ENCODE results near the gene ZFPM1.
"Not testable (repeated sequence)": the region's sequence is repeated elsewhere in the genome, so short reads cannot be mapped to it uniquely, and the experiment has no call there.

Gene ZFPM1

DNA sequence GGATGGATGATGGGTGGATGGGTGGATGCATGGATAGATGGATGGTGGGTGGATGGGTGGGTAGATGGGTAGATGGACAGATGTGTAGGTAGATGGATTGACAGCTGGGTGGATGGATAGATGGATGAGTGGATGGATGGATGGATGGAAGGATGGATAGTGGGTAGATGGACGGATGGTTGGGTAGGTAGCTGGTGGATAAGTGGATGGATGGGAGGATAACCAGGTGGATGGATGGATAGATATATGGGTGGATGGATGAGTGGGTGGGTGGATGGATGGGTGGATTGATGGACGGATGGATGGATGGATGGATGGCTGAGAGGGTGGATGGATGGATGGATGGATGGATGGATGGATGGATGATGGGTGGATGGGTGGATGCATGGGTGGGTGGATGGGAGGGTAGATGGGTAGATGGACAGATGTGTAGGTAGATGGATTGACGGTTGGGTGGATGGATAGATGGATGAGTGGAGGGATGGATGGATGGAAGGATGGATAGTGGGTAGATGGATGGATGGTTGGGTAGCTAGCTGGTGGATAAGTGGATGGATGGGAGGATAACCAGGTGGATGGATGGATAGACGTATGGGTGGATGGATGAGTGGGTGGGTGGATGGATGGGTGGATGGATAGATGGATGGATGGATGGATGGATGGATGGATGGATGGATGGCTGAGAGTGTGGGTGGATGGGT is 65.5 kb downstream of the ZFPM1 start:
- not testable (repeated sequence) for DNase-seq

DNA sequence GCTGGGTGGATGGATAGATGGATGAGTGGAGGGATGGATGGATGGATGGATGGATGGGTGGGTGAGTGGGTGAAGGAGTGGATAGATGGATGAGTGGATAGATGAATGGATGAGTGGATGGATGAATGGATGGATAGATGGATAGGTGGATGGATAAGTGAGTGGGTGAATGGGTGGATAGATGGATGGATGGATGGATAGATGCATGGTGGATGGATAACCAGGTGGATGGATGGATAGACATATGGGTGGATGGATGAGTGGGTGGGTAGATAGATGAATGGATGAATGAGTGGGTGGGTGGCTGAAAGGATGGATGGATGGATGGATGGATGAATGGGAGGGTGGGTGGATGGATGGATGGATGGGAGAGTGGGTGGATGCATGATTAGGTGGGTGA is 66.2 kb downstream of the ZFPM1 start:
- DNase-seq, result no peak

DNA sequence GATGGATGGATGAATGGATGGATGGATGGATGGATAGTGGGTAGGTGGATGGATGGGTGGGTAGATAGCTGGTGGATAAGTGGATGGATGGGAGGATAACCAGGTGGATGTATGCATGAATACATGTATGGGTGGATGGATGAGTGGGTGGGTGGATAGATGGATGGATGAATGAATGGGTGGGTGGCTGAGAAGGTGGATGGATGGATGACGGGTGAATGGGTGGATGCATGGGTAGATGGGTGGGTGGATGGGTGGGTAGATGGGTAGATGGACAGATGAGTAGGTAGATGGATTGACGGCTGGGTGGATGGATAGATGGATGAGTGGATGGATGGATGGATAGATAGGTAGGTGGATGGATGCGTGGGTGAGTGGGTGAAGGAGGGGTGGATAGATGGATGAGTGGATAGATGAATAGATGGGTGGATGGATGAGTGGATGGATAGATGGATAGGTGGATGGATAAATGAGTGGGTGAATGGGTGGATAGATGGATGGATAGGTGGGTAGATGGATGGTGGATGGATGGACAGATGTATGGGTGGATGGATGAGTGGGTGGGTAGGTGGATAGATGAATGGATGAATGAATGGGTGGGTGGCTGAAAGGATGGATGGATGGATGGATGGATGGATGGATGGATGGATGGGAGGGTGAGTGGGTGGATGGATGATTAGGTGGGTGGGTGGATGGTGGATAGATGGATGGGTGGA is 67.0 kb downstream of the ZFPM1 start:
- no peak for DNase-seq

DNA sequence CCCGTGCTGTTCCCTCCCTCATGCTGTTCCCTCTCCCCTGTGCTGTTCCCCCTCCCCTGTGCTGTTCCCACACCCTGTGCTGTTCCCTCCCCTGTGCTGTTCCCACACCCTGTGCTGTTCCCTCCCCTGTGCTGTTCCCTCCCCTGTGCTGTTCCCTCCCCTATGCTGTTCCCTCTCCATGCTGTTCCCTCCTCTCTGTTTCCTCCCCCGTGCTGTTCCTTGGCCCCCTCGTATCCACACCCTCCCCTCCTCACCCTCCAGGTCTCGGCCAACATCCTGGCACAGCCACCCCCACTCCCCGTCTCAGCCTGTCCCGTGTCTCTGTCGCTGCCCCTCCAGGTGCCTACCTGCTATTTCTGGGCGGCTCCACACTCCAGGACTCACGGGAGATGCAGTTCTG is 68.6 kb downstream of the ZFPM1 start:
- no peak for DNase-seq

DNA sequence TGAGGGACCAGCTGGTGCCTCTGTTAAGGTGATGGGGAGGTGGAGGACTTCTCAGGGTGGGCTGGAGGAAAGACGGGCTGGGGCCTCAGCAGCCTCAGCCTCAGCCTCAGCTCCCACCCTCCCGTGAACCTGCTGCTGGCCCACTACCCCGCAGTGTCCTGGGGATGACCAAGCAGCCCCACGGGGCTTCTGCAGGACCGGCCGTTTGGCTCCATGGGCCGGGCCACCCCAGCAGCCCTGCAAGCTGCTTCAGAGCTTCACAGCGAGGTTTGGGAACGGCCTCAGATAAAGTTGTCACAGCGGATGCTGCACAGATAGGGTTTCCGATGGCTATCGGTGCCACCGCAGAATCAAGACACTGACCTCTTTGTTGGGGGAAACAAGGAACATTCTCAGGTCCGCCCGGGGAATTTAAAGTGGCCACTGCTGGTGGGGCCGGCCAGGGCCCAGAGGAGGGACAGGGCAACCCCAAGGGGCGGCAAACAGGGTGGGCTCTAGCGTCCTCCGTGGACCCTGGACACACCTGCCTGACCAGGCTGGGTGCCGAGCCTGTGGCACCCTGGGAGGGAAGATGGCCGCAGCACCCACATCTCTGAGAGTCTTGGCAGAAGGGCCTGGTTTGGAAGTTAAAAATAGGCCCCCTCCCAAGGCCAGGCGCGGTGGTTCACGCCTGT is 69.3 kb downstream of the ZFPM1 start:
- DNase-seq, result no peak

DNA sequence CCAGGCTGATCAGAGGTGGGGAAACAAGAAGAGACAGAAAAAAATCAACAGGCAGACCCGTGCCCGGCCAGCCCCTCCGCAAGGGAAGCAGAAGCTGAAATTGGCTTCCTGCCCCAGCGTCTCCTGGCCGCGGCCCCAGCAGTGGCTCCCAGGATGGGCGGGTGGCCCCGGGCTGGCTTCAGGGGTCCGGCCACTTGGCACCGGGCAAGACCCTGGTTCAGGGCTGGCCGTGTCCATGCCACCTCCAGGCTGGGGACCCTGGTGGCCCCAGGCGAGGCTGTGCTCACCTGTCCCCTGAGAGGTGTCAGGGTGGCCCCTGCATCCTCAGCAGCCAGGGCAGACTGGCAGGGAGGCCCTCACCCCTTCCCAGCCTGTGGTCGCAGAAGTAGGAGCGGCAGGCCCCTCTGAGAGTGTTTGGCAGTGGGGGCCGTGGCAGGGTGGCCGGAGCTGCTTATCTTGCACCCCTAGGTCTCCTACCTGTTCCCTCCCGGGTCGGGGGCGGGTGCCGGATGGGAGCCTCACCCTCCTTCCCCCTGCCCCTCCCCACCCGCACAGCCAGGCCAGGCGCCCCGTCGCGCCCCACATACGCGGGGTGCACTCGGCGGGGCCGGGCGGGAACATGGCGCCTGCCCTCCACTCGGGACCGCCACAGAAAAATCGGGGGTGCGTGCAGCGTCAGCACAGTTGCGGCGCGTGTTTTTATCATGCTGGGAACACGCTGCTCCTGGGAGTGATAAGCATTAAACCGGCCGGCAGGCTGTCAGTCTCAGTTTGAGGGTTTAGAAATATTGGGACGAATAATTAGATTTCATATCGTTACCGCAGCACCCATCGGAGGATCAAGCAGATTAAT is 70.5 kb downstream of the ZFPM1 start:
- DNase-seq, result no peak

DNA sequence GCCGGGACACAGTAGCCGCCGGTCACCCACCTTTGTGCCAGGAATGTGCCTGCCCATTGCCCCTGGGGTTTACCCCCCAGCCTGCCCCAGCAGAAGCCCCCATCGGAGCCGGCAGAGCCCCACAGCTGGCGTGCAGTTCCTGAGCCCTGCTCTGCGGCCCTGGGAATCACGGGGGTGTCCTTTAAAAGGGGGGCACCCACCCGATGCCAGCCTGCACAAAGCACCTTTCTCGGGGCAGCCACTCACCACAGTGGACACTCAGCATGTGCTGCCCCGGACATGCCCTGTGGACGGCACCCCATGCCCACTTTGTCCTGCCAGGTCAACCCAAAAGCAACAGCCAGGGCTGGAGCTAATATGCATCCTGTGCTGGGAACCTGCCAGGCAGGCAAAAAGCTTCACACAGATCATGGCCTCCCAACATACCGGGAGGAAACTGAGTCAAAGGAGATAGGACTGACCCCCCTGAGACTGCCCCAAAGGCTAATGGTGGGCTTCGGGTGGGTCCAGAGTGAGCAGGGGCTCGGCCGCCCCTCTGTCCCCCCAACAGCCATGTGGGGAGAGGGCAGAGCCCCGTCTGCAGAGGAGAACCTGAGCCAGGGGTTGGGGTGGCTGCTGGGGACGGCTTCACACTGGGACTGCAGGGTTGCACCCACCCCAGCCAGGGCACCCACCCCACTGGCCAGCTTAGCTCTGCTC is 71.3 kb downstream of the ZFPM1 start:
- no peak for DNase-seq

DNA sequence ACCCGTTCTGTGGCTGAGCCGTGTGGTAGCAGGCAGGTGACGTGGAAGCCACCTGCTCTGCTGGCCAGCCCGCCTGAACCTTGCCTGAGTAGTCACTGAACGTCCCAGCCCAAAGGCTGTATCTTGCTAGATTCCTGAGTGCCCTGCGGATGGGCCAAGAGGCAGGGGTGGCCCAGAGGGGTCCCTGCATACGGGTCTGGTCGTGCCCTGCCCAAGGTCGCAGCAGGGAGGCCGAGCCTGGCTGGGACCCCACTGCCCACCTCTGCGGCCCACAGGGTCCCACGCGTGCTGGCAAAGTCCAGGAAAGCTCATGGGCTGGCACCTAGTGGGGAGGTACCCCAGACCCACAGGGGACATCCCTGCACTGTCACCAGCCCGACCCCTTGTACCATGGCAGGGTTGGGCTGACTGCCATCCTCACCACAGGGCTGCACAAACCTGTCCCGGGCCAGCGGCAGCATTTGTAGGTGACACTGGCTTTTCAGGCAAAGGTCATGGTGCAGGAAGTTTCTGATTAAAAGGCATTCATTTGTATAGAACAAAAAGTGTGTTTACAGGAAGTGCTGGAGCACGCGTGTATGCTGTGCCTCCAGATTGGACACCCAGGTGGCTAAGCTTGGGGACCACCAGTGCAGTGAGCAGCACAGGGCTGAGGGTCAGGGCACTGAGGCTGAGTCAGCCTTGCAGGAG is 72.0 kb downstream of the ZFPM1 start:
- no peak for DNase-seq

DNA sequence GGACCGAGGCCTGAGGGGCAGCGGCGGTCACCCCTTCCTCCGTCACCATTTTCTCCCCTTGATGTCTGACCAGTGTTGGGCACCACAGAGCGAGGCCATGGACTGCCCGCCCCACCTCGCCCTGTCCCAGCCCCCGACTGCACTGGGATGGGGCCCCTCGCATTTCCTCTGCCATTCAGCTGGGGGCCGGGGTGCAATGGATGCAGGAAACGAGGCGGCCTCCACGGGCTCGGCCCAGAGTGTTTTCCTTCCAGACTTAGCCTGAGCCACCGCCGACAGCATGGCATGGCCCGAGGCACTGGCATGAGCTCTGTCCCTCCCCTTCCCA is 72.5 kb downstream of the ZFPM1 start:
- no peak for DNase-seq

DNA sequence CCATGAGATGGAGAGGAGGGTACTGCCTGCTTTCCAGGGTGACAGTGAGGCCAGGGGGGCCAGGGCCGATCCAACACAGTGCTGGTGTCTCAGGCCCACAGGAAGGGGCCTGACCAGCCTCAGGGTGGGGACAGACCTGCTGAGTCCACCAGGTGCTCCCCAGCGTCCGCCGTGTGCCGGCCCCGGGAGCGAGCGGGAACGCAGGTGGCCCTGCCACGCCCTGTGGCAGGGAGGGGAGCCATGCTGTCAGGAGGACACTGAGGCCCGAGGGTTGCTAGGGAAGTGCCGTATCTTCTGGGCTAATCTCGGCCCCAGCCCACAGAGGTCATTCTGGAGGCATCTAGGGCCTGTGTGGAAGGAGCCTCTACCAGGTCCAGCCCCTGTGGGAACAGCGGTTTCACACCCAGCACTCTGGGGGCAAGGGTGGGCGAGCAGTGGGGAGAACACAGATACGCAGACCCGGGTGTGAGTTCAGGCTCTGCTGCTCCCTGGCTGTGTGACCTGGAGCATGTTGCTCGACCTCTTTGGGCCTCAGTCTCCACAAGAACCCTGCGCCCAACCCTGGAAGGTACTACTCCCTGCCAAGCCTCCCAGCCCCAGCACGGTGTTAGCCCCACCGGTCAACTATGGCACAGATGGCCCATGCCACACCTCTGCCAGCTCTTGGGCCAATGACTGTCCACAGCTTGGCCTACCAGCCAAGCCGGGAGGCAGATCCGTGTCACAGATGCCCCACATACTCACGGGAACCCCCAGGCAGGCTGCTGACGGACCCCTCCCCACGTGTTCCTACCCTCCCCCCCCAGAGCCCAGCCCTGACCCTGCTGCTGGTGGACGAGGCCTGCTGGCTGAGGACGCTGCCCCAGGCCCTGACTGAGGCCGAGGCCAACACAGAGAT is 73.2 kb downstream of the ZFPM1 start:
- DNase-seq, result no peak

DNA sequence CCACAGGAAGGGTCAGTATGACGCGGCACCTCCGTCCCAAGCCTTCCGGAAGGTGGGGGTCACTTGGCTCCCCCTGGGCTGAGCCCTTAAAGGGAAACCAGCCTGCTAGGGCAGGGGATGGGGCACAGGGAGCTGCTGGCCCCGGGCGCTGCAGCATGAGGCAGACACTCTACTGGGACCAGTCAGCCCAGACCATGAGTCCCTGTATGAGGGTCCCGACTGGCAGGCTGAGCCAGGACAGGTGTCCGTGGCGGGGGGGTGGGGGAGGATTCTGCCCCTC is 73.8 kb downstream of the ZFPM1 start:
- no peak for DNase-seq

DNA sequence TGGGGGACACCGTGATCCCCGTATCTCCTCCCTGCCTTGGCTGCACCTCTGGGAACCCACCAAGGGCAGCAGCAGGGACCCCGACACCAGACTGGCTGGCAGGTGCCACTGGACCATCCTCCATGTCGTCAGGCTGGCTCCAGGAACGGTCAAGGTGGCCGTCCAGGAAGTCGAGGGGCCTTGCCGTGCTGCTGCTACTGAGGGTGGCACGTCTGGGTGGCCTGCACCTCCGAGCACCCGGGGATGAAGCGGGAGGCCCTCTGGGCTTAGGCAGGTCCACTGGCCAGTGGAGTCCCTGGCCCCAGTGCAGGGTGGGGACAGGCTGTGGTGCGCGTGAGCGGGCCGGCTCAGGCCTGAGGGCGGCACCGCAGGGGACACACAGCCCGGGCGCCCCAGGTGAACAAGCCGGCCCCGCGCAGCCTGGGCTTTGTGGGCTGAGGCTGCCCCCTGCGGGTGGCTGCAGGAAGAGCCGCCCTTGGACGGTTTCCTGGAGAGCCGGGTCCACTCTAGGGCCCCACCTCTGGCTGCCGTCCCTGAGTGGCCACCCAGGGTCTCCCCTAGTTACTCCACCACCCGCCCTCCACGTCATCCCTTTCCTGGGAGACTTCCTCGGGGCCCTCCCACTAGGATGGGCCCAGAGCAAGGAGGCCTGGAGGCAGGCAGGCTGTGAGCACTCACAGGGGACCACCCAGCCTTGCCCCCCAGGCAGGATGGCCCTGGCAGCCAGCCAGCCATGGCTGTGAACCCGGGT is 74.3 kb downstream of the ZFPM1 start:
- DNase-seq, result no peak

DNA sequence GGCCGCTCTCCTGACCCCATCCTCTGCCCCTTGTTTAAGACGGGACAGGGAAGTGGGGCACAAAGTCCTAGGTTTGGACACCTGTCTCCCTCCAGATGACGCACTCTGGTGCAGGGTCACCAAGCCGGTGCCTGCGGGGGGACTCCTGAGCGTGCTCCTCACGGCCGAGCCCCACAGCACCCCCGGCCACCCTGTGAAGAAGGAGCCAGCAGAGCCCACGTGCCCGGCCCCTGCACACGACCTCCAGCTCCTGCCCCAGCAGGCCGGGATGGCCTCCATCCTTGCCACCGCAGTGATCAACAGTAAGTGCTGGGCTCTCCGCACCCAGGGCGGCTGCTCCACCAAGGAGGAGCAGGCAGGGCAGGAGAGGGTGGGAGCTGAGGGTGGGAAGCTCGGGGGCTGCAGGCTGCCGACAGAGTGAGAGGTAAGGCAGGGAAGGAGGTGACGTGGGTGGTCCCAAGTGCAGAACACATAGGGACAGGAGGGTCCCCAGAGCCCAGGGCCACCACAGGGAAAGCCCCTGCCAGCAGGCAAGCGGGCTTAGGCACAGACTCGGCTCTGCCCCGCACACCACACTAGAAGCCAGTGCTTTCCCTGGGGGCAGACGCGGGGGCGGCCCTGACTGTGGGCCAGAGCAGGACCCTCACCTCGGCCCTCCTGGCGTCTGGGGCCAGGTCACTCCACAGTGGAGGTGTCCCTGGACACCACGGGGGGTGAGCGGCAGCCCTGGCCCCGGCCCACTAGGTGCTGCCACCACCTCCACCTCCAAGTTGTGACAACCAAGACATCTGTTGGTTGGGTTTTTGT is 75.1 kb downstream of the ZFPM1 start:
- DNase-seq, result no peak

DNA sequence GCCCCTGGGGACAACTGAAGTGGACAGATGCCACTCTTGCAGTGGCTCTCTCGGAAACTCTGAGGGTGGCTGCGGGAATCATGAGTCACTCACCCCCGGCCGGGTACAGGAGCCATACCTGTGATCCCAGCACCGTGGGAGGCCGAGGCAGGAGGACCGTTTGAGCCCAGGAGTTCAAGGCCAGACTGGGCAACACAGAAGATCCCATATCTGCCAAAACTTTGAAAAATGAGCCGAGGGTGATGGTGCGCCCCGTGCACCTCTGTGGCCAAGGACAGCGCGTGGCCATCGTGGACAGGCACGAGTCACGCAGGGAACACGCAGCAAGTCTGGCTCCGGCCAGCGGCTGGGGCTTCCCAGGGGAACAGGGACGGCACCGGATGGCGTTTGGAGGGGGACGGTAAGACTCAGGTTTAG is 75.8 kb downstream of the ZFPM1 start:
- DNase-seq, result no peak

DNA sequence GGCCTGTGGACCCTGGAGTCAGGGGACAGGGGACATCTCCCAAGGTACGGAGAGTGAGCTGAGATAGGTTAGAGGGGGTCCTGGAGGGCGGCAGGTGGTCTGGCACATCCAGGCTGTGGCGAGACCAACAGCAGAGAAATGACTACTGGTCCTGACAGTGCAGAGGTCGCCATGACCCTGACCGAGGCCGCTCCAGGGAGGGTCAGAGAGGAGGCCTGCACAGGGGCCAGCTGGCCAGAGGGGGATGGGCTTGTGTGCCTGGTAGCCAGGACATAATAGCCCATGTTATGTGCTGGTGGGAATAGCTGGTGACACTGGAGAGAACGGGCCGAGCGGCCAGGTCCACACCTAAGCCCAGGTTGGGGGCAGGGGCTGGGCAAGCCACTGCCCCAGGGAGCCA is 76.5 kb downstream of the ZFPM1 start:
- DNase-seq, result no peak

DNA sequence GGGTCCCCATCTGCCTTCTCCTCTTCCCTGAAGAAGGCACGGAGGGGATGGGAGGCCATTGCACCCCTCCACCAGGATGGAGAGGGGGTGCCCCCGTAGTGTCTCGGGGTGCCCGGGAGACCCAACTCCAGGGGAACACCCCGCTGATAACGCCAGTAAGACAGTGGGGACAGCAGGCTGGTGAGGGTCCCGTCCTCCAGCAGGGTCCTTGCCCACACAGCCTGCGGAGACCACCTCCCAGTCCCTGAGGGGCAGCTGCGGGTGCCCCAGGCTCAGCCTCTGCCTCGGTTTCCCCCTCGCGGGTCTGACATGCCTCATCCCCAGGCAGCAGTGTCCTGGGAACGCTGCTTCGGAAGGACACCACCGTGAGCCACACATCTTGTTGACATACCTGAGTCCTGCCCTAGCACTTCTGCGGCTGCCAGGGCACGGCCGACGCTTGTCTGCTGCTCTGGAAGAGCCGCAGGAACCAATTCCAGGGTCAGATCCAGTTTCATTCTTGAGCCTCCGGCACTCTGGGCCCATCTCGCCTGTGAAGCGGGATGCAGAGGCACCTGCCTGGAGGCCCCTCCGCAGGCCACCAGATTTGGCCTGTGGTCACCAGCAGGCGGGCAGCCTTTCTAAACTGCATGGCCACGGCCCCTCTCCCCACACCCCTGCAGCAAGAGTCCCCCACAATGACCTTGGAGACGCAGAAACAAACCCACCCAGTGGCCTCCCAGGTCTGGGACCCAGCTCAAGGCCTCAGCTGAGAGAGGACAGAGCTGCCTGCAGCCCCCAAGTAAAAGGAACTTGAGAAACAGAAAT is 77.2 kb downstream of the ZFPM1 start:
- no peak for DNase-seq

DNA sequence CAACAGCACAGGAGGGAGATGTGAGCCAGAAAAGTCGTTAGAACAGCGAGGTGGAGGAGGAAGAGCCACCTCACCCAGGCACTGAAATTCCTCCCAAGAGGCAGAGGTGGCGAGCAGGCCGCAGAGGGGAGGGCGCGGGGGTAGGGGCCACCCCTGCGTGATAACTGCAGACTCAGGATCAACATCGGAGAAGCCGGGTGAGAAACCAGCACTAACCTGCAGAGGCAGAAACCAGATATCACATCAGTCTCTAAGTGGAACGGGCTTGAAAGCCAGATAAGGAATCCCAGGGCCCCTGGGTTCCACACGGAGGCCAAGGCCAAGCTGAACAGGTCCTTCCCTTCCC is 77.8 kb downstream of the ZFPM1 start:
- DNase-seq, result no peak

DNA sequence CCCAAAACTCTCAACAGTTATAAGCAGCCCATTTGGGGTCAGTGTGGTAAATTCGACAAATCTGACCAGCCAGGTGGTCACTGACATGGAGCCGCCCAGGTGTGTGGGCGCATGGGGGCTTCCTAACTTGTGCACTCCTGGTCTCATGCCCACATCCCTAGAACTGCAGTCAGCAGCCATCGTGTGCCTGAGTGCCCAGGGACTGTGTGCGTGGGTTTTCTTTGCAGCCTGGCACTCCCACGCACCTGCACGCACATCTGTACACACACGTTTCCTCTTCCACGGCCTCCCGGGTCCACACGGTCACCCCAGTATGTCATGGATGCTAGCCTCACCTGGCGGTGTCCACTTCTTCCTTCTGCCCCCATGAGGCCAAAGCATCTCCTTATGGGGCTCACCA is 78.3 kb downstream of the ZFPM1 start:
- DNase-seq, result no peak

DNA sequence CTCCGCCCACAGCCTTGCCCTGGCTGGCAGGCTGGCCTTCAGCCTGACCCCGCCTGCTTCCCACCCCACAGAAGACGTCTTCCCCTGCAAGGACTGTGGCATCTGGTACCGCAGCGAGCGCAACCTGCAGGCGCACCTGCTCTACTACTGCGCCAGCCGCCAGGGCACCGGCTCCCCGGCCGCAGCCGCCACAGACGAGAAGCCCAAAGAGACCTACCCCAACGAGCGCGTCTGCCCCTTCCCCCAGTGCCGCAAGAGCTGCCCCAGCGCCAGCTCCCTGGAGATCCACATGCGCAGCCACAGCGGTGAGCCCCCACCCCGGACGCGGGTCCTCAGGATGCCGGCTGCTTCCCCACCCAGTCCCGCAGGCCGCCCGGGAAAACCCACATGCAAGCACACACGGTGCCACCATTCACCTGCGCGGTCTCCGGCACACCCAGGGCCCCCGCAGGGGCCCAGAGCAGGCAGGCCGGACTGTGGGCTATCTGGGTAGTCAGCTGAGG is 78.9 kb downstream of the ZFPM1 start:
- DNase-seq, result no peak

All from DMS79 treated with DMSO at 0.1 percent for 48 hours (cell line).